Endothelial cell of umbilical vein (primary cell): ENCODE data around the gene LYSMD2.

Source experiments
- EZH2 ChIP-seq: IDR thresholded peaks from 2 replicates; pipeline ENCODE4 v1.6.1; 2012; ENCODE audit warnings: borderline replicate concordance, low read depth, mild to moderate bottlenecking, moderate library complexity, low read length, inconsistent platforms; ENCODE audit not compliant: severe bottlenecking
- JUN ChIP-seq: IDR thresholded peaks from 2 replicates; pipeline ENCODE4 v1.6.1; 2011; ENCODE audit warnings: borderline replicate concordance, low read depth; ENCODE audit not compliant: insufficient read length, insufficient read depth
- MYC ChIP-seq: IDR thresholded peaks from one replicate; pipeline ENCODE4 v1.6.1; 2011; ENCODE audit warnings: mild to moderate bottlenecking, low read depth, low read length
- POLR2A ChIP-seq: IDR thresholded peaks from 2 replicates; pipeline ENCODE4 v1.6.1; 2012; ENCODE audit warnings: low read depth, mild to moderate bottlenecking, control low read depth, low read length
- POLR2AphosphoS5 ChIP-seq: IDR thresholded peaks from 2 replicates; pipeline ENCODE4 v1.6.1; 2012; ENCODE audit warnings: low read depth, mild to moderate bottlenecking, control low read depth, low read length, moderate library complexity; ENCODE audit not compliant: insufficient read depth
- TF ChIP-seq, protein P1 (sequence below), 2 donors: IDR thresholded peaks; 1 replicate in 1 of 2; 2 replicates in 1 of 2; pipeline ENCODE4 v1.5.1; 2011; ENCODE audit warnings: low read length in 2 of 2, mild to moderate bottlenecking in 2 of 2, moderate library complexity in 2 of 2, control low read depth in 1 of 2, inconsistent platforms in 1 of 2, low read depth in 1 of 2; ENCODE audit not compliant: insufficient read depth in 1 of 2; ENCODE audit errors: extremely low read depth in 1 of 2

DNA sequence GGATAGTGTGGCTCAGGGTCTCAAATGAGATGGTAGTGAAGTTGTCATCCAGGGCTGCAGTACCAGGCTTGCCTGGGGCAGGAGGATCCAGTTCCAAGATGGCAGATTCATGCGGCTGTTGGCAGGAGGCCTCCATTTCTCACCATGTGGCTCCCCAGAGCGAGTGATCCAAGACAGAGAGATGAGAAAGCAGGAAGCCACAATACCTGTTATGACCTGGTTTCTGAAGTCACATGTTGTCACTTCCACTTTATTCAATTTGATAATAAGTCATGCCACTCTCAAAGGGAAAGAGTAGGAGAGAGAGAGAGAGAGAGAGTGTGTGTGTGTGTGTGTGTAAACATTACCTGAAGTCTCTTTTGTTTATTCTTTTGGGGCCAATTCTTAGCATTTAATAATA is 44.1 kb upstream of the LYSMD2 start:
- no peak for TF ChIP-seq EZH2
- TF ChIP-seq, protein P1, sequence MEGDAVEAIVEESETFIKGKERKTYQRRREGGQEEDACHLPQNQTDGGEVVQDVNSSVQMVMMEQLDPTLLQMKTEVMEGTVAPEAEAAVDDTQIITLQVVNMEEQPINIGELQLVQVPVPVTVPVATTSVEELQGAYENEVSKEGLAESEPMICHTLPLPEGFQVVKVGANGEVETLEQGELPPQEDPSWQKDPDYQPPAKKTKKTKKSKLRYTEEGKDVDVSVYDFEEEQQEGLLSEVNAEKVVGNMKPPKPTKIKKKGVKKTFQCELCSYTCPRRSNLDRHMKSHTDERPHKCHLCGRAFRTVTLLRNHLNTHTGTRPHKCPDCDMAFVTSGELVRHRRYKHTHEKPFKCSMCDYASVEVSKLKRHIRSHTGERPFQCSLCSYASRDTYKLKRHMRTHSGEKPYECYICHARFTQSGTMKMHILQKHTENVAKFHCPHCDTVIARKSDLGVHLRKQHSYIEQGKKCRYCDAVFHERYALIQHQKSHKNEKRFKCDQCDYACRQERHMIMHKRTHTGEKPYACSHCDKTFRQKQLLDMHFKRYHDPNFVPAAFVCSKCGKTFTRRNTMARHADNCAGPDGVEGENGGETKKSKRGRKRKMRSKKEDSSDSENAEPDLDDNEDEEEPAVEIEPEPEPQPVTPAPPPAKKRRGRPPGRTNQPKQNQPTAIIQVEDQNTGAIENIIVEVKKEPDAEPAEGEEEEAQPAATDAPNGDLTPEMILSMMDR (IDR thresholded peaks at IDR 0.05; ENCODE audit: extremely low read depth in 1 of 2, insufficient read depth in 1 of 2, low read depth in 1 of 2, low read length in 2 of 2), result no peak
- TF ChIP-seq POLR2A, result no peak
- no peak for TF ChIP-seq POLR2AphosphoS5
- no peak for TF ChIP-seq JUN
- no peak for TF ChIP-seq MYC
